ENCODE results near the gene MACROD2.

DNA sequence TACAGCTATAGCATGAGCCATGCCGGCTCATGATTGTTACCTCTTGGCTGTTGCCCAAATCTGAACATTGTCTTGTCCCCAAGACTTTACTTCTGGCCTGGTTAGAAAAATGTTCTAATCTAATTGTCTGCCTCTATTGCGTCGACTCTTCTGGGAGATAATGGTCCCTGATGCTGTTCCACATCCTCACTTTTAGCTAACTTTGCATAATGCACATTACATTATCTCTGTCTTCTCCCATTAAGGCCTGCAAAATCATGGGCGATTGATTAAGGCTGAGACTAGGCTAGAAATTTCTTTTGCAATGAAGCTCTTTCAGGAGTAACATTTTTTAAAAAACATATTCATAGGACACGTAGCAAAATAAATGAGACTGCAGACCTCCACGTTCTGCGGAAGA is 1616.9 kb downstream of the MACROD2 start:
- no peak for TF ChIP-seq POLR2A (IDR thresholded peaks at IDR 0.05)
- TF ChIP-seq, protein P1, sequence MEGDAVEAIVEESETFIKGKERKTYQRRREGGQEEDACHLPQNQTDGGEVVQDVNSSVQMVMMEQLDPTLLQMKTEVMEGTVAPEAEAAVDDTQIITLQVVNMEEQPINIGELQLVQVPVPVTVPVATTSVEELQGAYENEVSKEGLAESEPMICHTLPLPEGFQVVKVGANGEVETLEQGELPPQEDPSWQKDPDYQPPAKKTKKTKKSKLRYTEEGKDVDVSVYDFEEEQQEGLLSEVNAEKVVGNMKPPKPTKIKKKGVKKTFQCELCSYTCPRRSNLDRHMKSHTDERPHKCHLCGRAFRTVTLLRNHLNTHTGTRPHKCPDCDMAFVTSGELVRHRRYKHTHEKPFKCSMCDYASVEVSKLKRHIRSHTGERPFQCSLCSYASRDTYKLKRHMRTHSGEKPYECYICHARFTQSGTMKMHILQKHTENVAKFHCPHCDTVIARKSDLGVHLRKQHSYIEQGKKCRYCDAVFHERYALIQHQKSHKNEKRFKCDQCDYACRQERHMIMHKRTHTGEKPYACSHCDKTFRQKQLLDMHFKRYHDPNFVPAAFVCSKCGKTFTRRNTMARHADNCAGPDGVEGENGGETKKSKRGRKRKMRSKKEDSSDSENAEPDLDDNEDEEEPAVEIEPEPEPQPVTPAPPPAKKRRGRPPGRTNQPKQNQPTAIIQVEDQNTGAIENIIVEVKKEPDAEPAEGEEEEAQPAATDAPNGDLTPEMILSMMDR (IDR thresholded peaks at IDR 0.05), result no peak
